Stomach smooth muscle (tissue), 2 donors: ENCODE data around the gene SLC25A51.
A peak's percentile ranks its signal among the peaks of the same experiment; 100 is the strongest.
"Not testable (repeated sequence)": the region's sequence is repeated elsewhere in the genome, so short reads cannot be mapped to it uniquely, and the experiment has no call there.

Experiments
- H3K27ac ChIP-seq: one replicate; pipeline ENCODE4 v1.7.0; 2013; ENCODE audit warnings: mild to moderate bottlenecking, low read length, inconsistent platforms
- H3K27me3 ChIP-seq, 2 donors: one replicate each; pipeline ENCODE4 v1.7.0; 2013; ENCODE audit warnings: low read length in 2 of 2; ENCODE audit not compliant: insufficient read depth in 2 of 2, control insufficient read depth in 1 of 2
- H3K36me3 ChIP-seq, 2 donors: one replicate each; pipeline ENCODE4 v1.7.0; 2013; ENCODE audit warnings: low read length in 2 of 2; ENCODE audit not compliant: control insufficient read depth in 2 of 2, insufficient read depth in 2 of 2
- H3K4me1 ChIP-seq: one replicate; pipeline ENCODE4 v1.7.0; 2013; ENCODE audit warnings: low read length; ENCODE audit not compliant: control insufficient read depth, insufficient read depth
- H3K4me3 ChIP-seq, 2 donors: one replicate each; pipeline ENCODE4 v1.7.0; 2013; ENCODE audit warnings: low read length in 2 of 2
- H3K9ac ChIP-seq, 2 donors: one replicate each; pipeline ENCODE4 v1.7.0; 2013; ENCODE audit warnings: low read length in 2 of 2, mild to moderate bottlenecking in 1 of 2
- H3K9me3 ChIP-seq, 2 donors: one replicate each; pipeline ENCODE4 v1.7.0; 2013; ENCODE audit warnings: low read length in 2 of 2; ENCODE audit not compliant: control insufficient read depth in 2 of 2
- donor health status: healthy.
- donor health status: Pancreatic carcinoma.

The SLC25A51 gene

DNA sequence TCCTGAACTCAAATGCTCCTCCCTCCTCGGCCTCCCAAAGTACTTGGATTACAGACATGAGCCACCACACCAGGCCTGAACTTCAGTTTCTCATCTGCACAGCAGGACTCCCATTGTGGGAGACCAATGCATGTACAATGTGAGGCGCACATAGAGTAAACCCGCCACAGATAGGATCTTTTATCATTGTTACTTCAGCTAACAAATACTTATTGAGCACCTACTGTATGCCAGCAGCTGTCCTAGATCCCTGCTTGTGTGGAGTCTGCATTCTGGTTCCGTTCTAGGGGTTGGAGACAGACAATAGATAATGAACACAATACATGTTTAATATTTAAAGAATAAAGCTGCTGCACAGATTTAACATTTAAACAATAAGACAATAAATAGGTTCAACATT, 6.3 kb upstream of the SLC25A51 start:
- no peaks in the 10 kb centered on the region for H3K36me3 ChIP-seq
- no peak overlapping the region for H3K4me3 ChIP-seq
- H3K4me1 ChIP-seq, result peaks cover 4% of the 10 kb centered on the region
- H3K27me3 ChIP-seq, result no peaks in the 10 kb centered on the region
- H3K9ac ChIP-seq, result no peak overlapping the region
- no peak overlapping the region for H3K27ac ChIP-seq
- no peaks in the 10 kb centered on the region for H3K9me3 ChIP-seq

DNA sequence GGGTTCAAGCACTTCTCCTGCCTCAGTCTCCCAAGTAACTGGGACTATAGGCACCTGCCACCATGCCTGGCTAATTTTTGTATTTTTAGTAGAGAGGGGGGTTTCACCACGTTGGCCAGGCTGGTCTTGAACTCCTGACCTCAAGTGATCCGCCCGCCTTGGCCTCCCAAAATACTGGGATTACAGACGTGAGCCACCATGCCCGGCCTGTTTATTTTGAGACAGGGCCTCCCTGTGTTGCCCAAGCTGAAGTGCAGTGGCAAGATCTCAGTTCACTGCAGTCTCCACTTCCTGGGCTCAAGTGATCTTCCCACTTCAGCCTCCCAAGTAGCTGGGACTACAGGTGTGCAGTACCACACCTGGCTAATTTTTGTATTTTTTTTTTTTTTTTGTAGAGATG, 5.9 kb upstream of the SLC25A51 start:
- H3K4me3 ChIP-seq, H3K9me3 ChIP-seq, H3K4me1 ChIP-seq, H3K27me3 ChIP-seq, H3K27ac ChIP-seq, H3K9ac ChIP-seq, H3K36me3 ChIP-seq: not testable (repeated sequence)

- Histone ChIP-seq H3K36me3 (no peaks in the 10 kb centered on the region), H3K27me3 (no peaks in the 10 kb centered on the region), H3K9ac (no peak overlapping the region), H3K4me3 (no peak overlapping the region), H3K4me1 (peaks cover 13% of the 10 kb centered on the region), H3K9me3 (no peaks in the 10 kb centered on the region), H3K27ac (no peak overlapping the region)
Observed at GRCh38 chr9:37909326-37909725, 5.4 kb upstream of the SLC25A51 start.

GRCh38 chr9:37908698-37909186, 4.8 kb upstream of the SLC25A51 start:
- no peaks in the 10 kb centered on the region for H3K9me3 ChIP-seq
- H3K27ac ChIP-seq, result no peak overlapping the region
- peaks cover 15% of the 10 kb centered on the region for H3K4me1 ChIP-seq
- no peaks in the 10 kb centered on the region for H3K27me3 ChIP-seq
- no peak overlapping the region for H3K4me3 ChIP-seq
- H3K36me3 ChIP-seq, result no peaks in the 10 kb centered on the region
- H3K9ac ChIP-seq, result no peak overlapping the region

- Histone ChIP-seq H3K4me3 (no peak overlapping the region), H3K27me3 (no peaks in the 10 kb centered on the region), H3K4me1 (peaks cover 16% of the 10 kb centered on the region), H3K9ac (no peak overlapping the region), H3K9me3 (no peaks in the 10 kb centered on the region), H3K27ac (no peak overlapping the region), H3K36me3 (no peaks in the 10 kb centered on the region)
Observed at GRCh38 chr9:37908283-37908682, 4.4 kb upstream of the SLC25A51 start.

DNA sequence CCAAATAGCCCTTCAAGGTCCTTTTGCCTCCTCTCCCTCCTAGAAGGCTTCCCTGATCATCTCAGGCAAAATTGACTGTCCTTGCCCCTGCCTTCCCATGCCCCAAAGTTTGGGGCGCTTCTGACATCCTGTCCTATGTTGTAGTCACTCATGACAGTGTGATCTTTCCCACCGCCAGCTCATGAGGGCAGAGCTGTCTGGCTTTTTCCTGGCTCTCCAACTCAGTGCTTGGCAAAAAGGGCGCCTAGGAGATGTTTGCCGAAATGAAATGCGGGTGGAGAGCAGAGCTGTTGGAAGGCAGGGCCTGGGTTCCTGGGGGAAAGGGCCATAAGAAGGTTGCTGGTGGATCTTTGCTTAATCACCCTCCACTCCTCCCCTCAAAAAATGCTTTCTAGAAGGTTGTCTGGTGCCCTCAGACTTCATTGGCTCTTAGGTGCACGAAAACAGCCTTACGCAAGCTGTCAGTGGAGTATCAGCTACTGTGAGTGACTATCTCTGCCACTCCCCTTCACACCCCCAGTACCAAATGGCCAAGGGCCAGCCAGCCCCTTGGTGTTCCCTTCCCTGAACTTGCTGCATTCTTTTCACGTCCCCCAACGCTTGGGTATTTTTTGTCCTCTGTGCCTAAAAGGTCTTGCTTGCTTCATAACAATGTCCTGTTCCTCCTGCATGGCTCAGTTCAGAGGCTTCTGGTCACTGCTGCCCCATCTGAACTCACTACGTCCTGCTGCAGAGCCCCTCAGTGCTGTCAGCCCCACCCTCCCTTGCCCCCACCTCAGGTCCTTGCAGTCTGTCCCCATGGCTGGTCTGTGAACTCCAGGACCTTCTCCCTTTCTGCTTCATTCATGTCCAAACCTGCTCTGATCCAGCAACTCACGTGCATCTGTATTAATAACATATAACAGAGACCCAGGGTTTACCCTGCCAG, 2.6 kb upstream of the SLC25A51 start:
- H3K9me3 ChIP-seq, result no peaks in the 10 kb centered on the region
- H3K4me3 ChIP-seq, result no peak overlapping the region
- H3K9ac ChIP-seq, result no peak overlapping the region
- H3K4me1 ChIP-seq, result peaks cover 23% of the 10 kb centered on the region
- H3K36me3 ChIP-seq, result no peaks in the 10 kb centered on the region
- no peak overlapping the region for H3K27ac ChIP-seq
- H3K27me3 ChIP-seq, result no peaks in the 10 kb centered on the region

DNA sequence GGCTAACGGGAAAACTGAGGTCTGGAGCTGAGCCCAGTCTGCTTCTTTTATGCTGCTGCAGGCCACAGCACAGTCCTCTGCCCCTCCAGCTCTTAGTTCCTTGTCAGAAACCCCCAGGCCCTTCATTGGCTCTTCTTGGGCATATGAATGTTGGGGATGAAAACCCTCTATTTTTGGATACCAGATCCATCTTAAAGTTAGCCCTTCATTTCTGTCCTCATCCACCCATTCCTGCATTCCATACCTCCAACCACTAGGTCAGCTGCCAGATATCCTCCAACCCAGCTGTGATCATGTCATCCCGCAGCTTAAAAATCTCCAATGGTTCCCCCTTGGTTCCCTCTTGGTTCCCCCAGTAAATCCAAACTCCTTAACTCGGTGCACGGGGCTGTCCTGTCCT, 1.8 kb upstream of the SLC25A51 start:
- Histone ChIP-seq H3K9me3 (no peaks in the 10 kb centered on the region), H3K27me3 (no peaks in the 10 kb centered on the region), H3K36me3 (peaks cover 0 to 1% of the 10 kb centered on the region in 2 donors), H3K9ac (no peak overlapping the region), H3K27ac (no peak overlapping the region), H3K4me3 (no peak overlapping the region), H3K4me1 (peaks cover 23% of the 10 kb centered on the region)

DNA sequence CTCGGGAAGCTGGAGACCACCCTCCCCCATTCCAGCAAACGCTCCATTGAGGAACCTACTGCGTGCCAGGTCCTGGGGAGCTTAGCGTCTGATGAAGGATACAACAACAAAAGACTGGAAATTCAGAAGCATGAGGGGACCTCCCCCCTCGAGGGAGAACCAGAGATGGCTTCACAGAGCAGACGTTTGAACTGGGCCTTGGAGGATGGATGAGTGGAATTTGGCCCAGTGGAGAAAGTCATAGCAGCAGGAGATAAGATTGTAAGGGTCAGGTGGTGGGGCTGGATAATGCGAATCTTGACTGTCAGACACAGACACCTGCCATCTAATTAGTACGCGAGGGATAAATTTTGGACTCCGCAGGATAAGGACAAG, 1.2 kb upstream of the SLC25A51 start:
- peak overlapping the region; percentile 80 for H3K27ac ChIP-seq
- H3K9ac ChIP-seq, result peak overlapping the region; percentile 88
- no peaks in the 10 kb centered on the region for H3K9me3 ChIP-seq
- peak overlapping the region; percentile 87 to 92 for H3K4me3 ChIP-seq
- H3K27me3 ChIP-seq, result no peaks in the 10 kb centered on the region
- H3K36me3 ChIP-seq, result peaks cover 0 to 2% of the 10 kb centered on the region in 2 donors
- H3K4me1 ChIP-seq, result peaks cover 23% of the 10 kb centered on the region

DNA sequence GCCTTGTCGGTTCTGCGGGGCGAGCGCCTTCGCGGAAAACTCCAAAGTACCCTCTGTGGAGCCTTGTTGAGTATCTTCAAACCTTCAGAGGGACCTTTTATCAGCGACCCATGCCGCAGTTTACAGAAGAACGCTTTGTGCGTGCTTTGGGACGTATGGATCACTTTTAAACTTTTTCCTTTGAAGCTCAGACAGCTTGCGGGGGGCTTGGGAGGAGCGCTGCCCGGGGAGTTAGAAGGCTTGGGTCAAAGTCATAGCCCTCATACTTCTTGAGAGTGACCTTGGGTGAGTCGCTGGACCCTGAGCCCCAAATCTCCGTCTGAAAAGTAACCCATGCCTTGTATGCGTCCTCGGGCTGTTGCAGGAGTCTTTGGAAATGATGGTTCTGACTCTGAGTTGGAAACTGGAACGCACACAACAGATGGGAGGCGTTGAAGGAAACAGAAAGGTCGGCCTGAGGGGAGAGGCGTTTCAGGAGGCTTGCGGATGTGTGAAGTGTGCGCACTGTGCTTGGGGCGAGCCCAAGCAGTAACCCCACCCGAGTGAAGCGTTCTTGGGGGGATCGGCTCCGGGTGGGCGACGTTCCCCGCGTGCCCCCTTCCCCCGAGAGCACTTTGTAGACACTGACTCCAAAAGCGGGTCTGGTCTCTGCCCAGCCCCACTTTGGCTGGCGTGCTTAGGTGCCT, 661 bp upstream of the SLC25A51 start:
- Histone ChIP-seq H3K27ac (peak overlapping the region; percentile 80), H3K4me3 (peak overlapping the region; percentile 87 to 92), H3K4me1 (peaks cover 23% of the 10 kb centered on the region), H3K9me3 (no peaks in the 10 kb centered on the region), H3K36me3 (peaks cover 0 to 2% of the 10 kb centered on the region in 2 donors), H3K27me3 (no peaks in the 10 kb centered on the region), H3K9ac (peak overlapping the region; percentile 88)

GRCh38 chr9:37902796-37903646, 906 bp downstream of the SLC25A51 start:
- peak overlapping the region; percentile 88 for H3K9ac ChIP-seq
- peak overlapping the region; percentile 87 to 92 for H3K4me3 ChIP-seq

More at GRCh38 chr9:37902796-37903646, 906 bp downstream of the SLC25A51 start:
- Histone ChIP-seq H3K27me3 (no peaks in the 10 kb centered on the region), H3K4me1 (peaks cover 23% of the 10 kb centered on the region), H3K36me3 (peaks cover 4 to 8% of the 10 kb centered on the region in 2 donors), H3K27ac (peak overlapping the region; percentile 80), H3K9me3 (no peaks in the 10 kb centered on the region)
